ENCODE measurements around the gene MARS1.

DNA sequence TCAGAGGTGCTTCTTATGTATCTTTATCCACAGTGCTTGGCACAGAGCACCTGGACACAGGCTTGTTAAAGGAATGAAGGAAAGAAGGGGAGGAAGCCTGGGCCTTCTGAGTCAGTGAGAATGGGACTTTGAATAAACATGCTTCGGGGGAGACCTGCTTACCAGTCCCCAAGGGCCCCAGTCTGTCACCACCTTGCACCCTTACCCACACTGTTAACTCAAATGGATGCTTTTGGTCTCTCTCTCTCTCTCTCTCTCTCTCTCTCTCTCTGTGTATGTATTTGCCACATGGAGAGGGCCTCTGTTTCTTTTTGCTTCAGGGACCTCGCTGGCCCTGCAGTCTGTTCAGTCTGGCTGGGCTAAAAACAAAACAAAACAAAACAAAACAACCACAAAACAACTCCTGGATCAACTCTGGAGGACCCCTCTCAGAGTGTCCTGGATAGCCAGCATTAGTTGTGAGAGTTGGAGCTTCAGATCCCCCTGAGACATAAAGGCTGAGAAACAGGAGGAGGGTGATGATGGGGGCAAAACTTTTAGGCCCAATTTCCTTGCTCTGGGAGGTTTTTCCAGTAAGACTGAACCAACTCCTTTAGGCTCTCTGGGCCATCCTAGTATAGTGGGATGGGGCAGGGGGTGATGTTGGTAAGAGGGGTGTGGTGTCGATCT is 63.9 kb downstream of the MARS1 start:
- TF ChIP-seq CTCF (IDR thresholded peaks at IDR 0.05) (no peak), POLR2A (IDR thresholded peaks at IDR 0.05) (no peak)
